Measurements from ENCODE around the gene NRP1.
A peak's percentile ranks its signal among the peaks of the same experiment; 100 is the strongest.

The NRP1 gene

GRCh38 chr10:33350041-33350440, 15.6 kb upstream of the NRP1 start:
- no peak for DNase-seq (ENCODE audit: low read depth, low spot score)
- Histone ChIP-seq H3K9me3 (ENCODE audit: control insufficient read depth, insufficient read depth, low read length) (no peaks in the 10 kb centered on the region), H3K36me3 (ENCODE audit: control insufficient read depth, insufficient read depth, low read length) (no peaks in the 10 kb centered on the region), H3K27me3 (ENCODE audit: control insufficient read depth, insufficient read depth, low read length) (peaks cover 1% of the 10 kb centered on the region; the same call in 1 of the 2 replicates), H3K4me1 (ENCODE audit: control insufficient read depth, insufficient read depth, low read length) (no peaks in the 10 kb centered on the region), H3K4me3 (ENCODE audit: low read length) (no peak overlapping the region), H3K27ac (ENCODE audit: low read length) (no peak overlapping the region)
- no CpG with 5 or more reads among the region's 2 CpGs for WGBS (ENCODE audit: insufficient coverage, insufficient read length)

- no peak for DNase-seq (ENCODE audit: low read depth, low spot score)
- H3K27ac ChIP-seq (ENCODE audit: low read length), result no peak overlapping the region
- H3K4me3 ChIP-seq (ENCODE audit: low read length), result no peak overlapping the region
- no peaks in the 10 kb centered on the region for H3K9me3 ChIP-seq (ENCODE audit: control insufficient read depth, insufficient read depth, low read length)
- no peaks in the 10 kb centered on the region for H3K36me3 ChIP-seq (ENCODE audit: control insufficient read depth, insufficient read depth, low read length)
- peaks cover 1% of the 10 kb centered on the region; the same call in 1 of the 2 replicates for H3K27me3 ChIP-seq (ENCODE audit: control insufficient read depth, insufficient read depth, low read length)
- H3K4me1 ChIP-seq (ENCODE audit: control insufficient read depth, insufficient read depth, low read length), result no peaks in the 10 kb centered on the region
Measured at GRCh38 chr10:33349268-33349667, 14.8 kb upstream of the NRP1 start.

GRCh38 chr10:33347211-33347610, 12.7 kb upstream of the NRP1 start:
- Histone ChIP-seq H3K4me3 (ENCODE audit: low read length) (no peak overlapping the region), H3K27me3 (ENCODE audit: control insufficient read depth, insufficient read depth, low read length) (no peaks in the 10 kb centered on the region), H3K36me3 (ENCODE audit: control insufficient read depth, insufficient read depth, low read length) (no peaks in the 10 kb centered on the region), H3K4me1 (ENCODE audit: control insufficient read depth, insufficient read depth, low read length) (no peaks in the 10 kb centered on the region), H3K9me3 (ENCODE audit: control insufficient read depth, insufficient read depth, low read length) (no peaks in the 10 kb centered on the region), H3K27ac (ENCODE audit: low read length) (no peak overlapping the region)
- no CpG with 5 or more reads among the region's 2 CpGs for WGBS (ENCODE audit: insufficient coverage, insufficient read length)
- no peak for DNase-seq (ENCODE audit: low read depth, low spot score)

GRCh38 chr10:33345236-33345635, 10.8 kb upstream of the NRP1 start:
- Histone ChIP-seq H3K4me3 (ENCODE audit: low read length) (no peak overlapping the region), H3K27me3 (ENCODE audit: control insufficient read depth, insufficient read depth, low read length) (no peaks in the 10 kb centered on the region), H3K36me3 (ENCODE audit: control insufficient read depth, insufficient read depth, low read length) (no peaks in the 10 kb centered on the region), H3K9me3 (ENCODE audit: control insufficient read depth, insufficient read depth, low read length) (no peaks in the 10 kb centered on the region), H3K4me1 (ENCODE audit: control insufficient read depth, insufficient read depth, low read length) (no peaks in the 10 kb centered on the region), H3K27ac (ENCODE audit: low read length) (no peak overlapping the region)
- no CpG with 5 or more reads among the region's 5 CpGs for WGBS (ENCODE audit: insufficient coverage, insufficient read length)
- no peak for DNase-seq (ENCODE audit: low read depth, low spot score)

- H3K4me1 ChIP-seq (ENCODE audit: control insufficient read depth, insufficient read depth, low read length), result no peaks in the 10 kb centered on the region
Measured at GRCh38 chr10:33344676-33345075, 10.2 kb upstream of the NRP1 start.

GRCh38 chr10:33341637-33342036, 7.2 kb upstream of the NRP1 start:
- H3K4me3 ChIP-seq (ENCODE audit: low read length), result no peak overlapping the region
- no peak overlapping the region for H3K27ac ChIP-seq (ENCODE audit: low read length)

More at GRCh38 chr10:33344676-33345075, 10.2 kb upstream of the NRP1 start:
- Histone ChIP-seq H3K9me3 (ENCODE audit: control insufficient read depth, insufficient read depth, low read length) (no peaks in the 10 kb centered on the region), H3K4me3 (ENCODE audit: low read length) (no peak overlapping the region), H3K27me3 (ENCODE audit: control insufficient read depth, insufficient read depth, low read length) (no peaks in the 10 kb centered on the region), H3K36me3 (ENCODE audit: control insufficient read depth, insufficient read depth, low read length) (no peaks in the 10 kb centered on the region), H3K27ac (ENCODE audit: low read length) (no peak overlapping the region)
- no peak for DNase-seq (ENCODE audit: low read depth, low spot score)
- no CpG with 5 or more reads among the region's 2 CpGs for WGBS (ENCODE audit: insufficient coverage, insufficient read length)

GRCh38 chr10:33337326-33337957, 3.0 kb upstream of the NRP1 start:
- Histone ChIP-seq H3K4me1 (ENCODE audit: control insufficient read depth, insufficient read depth, low read length) (no peaks in the 10 kb centered on the region; the same call in 1 of the 2 replicates), H3K27me3 (ENCODE audit: control insufficient read depth, insufficient read depth, low read length) (peaks cover 16% of the 10 kb centered on the region), H3K36me3 (ENCODE audit: control insufficient read depth, insufficient read depth, low read length) (no peaks in the 10 kb centered on the region), H3K4me3 (ENCODE audit: low read length) (peak overlapping the region; percentile 61; the same call in 1 of the 2 replicates), H3K9me3 (ENCODE audit: control insufficient read depth, insufficient read depth, low read length) (no peaks in the 10 kb centered on the region), H3K27ac (ENCODE audit: low read length) (no peak overlapping the region)
- no CpG with 5 or more reads among the region's 11 CpGs for WGBS (ENCODE audit: insufficient coverage, insufficient read length)
- no peak for DNase-seq (ENCODE audit: low read depth, low spot score)

More at GRCh38 chr10:33341637-33342036, 7.2 kb upstream of the NRP1 start:
- DNase-seq (ENCODE audit: low read depth, low spot score), result no peak
- Histone ChIP-seq H3K9me3 (ENCODE audit: control insufficient read depth, insufficient read depth, low read length) (no peaks in the 10 kb centered on the region), H3K4me1 (ENCODE audit: control insufficient read depth, insufficient read depth, low read length) (no peaks in the 10 kb centered on the region; the same call in 1 of the 2 replicates), H3K36me3 (ENCODE audit: control insufficient read depth, insufficient read depth, low read length) (no peaks in the 10 kb centered on the region), H3K27me3 (ENCODE audit: control insufficient read depth, insufficient read depth, low read length) (peaks cover 8% of the 10 kb centered on the region; the same call in 1 of the 2 replicates)
- no CpG with 5 or more reads among the region's 1 CpG for WGBS (ENCODE audit: insufficient coverage, insufficient read length)

GRCh38 chr10:33336582-33337325, 2.3 kb upstream of the NRP1 start:
- no peak for DNase-seq (ENCODE audit: low read depth, low spot score)
- Histone ChIP-seq H3K4me3 (ENCODE audit: low read length) (peak overlapping the region; percentile 61; the same call in 1 of the 2 replicates), H3K36me3 (ENCODE audit: control insufficient read depth, insufficient read depth, low read length) (no peaks in the 10 kb centered on the region), H3K27me3 (ENCODE audit: control insufficient read depth, insufficient read depth, low read length) (peaks cover 16% of the 10 kb centered on the region), H3K4me1 (ENCODE audit: control insufficient read depth, insufficient read depth, low read length) (no peaks in the 10 kb centered on the region; the same call in 1 of the 2 replicates), H3K9me3 (ENCODE audit: control insufficient read depth, insufficient read depth, low read length) (no peaks in the 10 kb centered on the region), H3K27ac (ENCODE audit: low read length) (no peak overlapping the region)
- WGBS (ENCODE audit: insufficient coverage, insufficient read length), result no CpG with 5 or more reads among the region's 67 CpGs

GRCh38 chr10:33335801-33336581, 1.5 kb upstream of the NRP1 start:
- Histone ChIP-seq H3K27me3 (ENCODE audit: control insufficient read depth, insufficient read depth, low read length) (peaks cover 16% of the 10 kb centered on the region), H3K36me3 (ENCODE audit: control insufficient read depth, insufficient read depth, low read length) (no peaks in the 10 kb centered on the region), H3K4me3 (ENCODE audit: low read length) (peak overlapping the region; percentile 61; the same call in 1 of the 2 replicates), H3K9me3 (ENCODE audit: control insufficient read depth, insufficient read depth, low read length) (no peaks in the 10 kb centered on the region), H3K27ac (ENCODE audit: low read length) (no peak overlapping the region), H3K4me1 (ENCODE audit: control insufficient read depth, insufficient read depth, low read length) (no peaks in the 10 kb centered on the region; the same call in 1 of the 2 replicates)
- no CpG with 5 or more reads among the region's 52 CpGs for WGBS (ENCODE audit: insufficient coverage, insufficient read length)
- no peak for DNase-seq (ENCODE audit: low read depth, low spot score)

GRCh38 chr10:33335551-33335800, 1.0 kb upstream of the NRP1 start:
- Histone ChIP-seq H3K36me3 (ENCODE audit: control insufficient read depth, insufficient read depth, low read length) (no peaks in the 10 kb centered on the region), H3K4me1 (ENCODE audit: control insufficient read depth, insufficient read depth, low read length) (no peaks in the 10 kb centered on the region; the same call in 1 of the 2 replicates), H3K27me3 (ENCODE audit: control insufficient read depth, insufficient read depth, low read length) (peaks cover 16% of the 10 kb centered on the region), H3K27ac (ENCODE audit: low read length) (no peak overlapping the region), H3K9me3 (ENCODE audit: control insufficient read depth, insufficient read depth, low read length) (no peaks in the 10 kb centered on the region), H3K4me3 (ENCODE audit: low read length) (peak overlapping the region; percentile 61; the same call in 1 of the 2 replicates)
- DNase-seq (ENCODE audit: low read depth, low spot score), result no peak
- WGBS (ENCODE audit: insufficient coverage, insufficient read length), result no CpG with 5 or more reads among the region's 21 CpGs
